ENCODE results near the gene MCM9. TPM values are rescaled to one million over a fixed set of nuclear protein-coding genes. Genes with fewer than 3 reads are reported as not detected.

MCM9 gene
- total and polyA plus RNA-seq, 2 of the 13 experiments (the other 11 are each of a cell fraction or from before 2014, with no cell fraction given) = 3.8 to 17.2 TPM

- TF ChIP-seq ZBTB40 (IDR thresholded peaks at IDR 0.05) = no peak
- TF ChIP-seq ZBTB40 (CRISPR knock-in tag; IDR thresholded peaks at IDR 0.05) = no peak
- peak; percentile 74 for TF ChIP-seq RARA (CRISPR knock-in tag; IDR thresholded peaks at IDR 0.05)
- TF ChIP-seq FOXA1 (IDR thresholded peaks at IDR 0.05) = peak; percentile 48; the same call in 1 of the 2 replicates
- TF ChIP-seq FOXA1 (CRISPR knock-in tag; IDR thresholded peaks at IDR 0.05) = peak; percentile 46; the same call in 1 of the 2 replicates
- no peak for TF ChIP-seq MED8 (CRISPR knock-in tag; IDR thresholded peaks at IDR 0.05; ENCODE audit: insufficient replicate concordance)
- no peak for TF ChIP-seq ZNF335 (CRISPR knock-in tag; IDR thresholded peaks at IDR 0.05)
- no peak for TF ChIP-seq NCOR1 (IDR thresholded peaks at IDR 0.05; ENCODE audit: borderline replicate concordance, low read length)
- no peak for TF ChIP-seq PHF20 (CRISPR knock-in tag; IDR thresholded peaks at IDR 0.05)
- no peak for TF ChIP-seq SOX13 (IDR thresholded peaks at IDR 0.05)
- peak in 1 of 2 experiments; percentile 57; a peak in 1 of 4 replicates for TF ChIP-seq SOX13 (CRISPR knock-in tag; conservative IDR thresholded peaks at IDR 0.05 in 1 of 2, IDR thresholded peaks at IDR 0.05 in 1 of 2)
- no peak for TF ChIP-seq THAP11 (CRISPR knock-in tag; IDR thresholded peaks at IDR 0.05)
- TF ChIP-seq MATR3 (CRISPR knock-in tag; IDR thresholded peaks at IDR 0.05) = no peak
- no peak for TF ChIP-seq CHD2 (IDR thresholded peaks at IDR 0.05; ENCODE audit: low read depth, low read length)
- TF ChIP-seq, protein P1, sequence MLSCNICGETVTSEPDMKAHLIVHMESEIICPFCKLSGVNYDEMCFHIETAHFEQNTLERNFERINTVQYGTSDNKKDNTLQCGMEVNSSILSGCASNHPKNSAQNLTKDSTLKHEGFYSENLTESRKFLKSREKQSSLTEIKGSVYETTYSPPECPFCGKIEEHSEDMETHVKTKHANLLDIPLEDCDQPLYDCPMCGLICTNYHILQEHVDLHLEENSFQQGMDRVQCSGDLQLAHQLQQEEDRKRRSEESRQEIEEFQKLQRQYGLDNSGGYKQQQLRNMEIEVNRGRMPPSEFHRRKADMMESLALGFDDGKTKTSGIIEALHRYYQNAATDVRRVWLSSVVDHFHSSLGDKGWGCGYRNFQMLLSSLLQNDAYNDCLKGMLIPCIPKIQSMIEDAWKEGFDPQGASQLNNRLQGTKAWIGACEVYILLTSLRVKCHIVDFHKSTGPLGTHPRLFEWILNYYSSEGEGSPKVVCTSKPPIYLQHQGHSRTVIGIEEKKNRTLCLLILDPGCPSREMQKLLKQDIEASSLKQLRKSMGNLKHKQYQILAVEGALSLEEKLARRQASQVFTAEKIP (CRISPR knock-in tag; IDR thresholded peaks at IDR 0.05; ENCODE audit: borderline replicate concordance) = no peak
- no peak for TF ChIP-seq ISX (CRISPR knock-in tag; conservative IDR thresholded peaks at IDR 0.05)
- peak; percentile 53 for TF ChIP-seq HNF4A (CRISPR knock-in tag; IDR thresholded peaks at IDR 0.05)
- TF ChIP-seq KDM4B (CRISPR knock-in tag; IDR thresholded peaks at IDR 0.05) = no peak
- peak; percentile 41 for TF ChIP-seq ASH2L (IDR thresholded peaks at IDR 0.05; ENCODE audit: insufficient read length, low read depth, low read length)
- TF ChIP-seq MED1 (CRISPR knock-in tag; IDR thresholded peaks at IDR 0.05) = no peak
- TF ChIP-seq ZFX (CRISPR knock-in tag; IDR thresholded peaks at IDR 0.05; ENCODE audit: low read depth) = no peak
- peak; percentile 44; the same call in 1 of the 2 replicates for TF ChIP-seq TBX3 (IDR thresholded peaks at IDR 0.05; ENCODE audit: borderline replicate concordance)
- no peak for TF ChIP-seq SMAD3 (CRISPR knock-in tag; IDR thresholded peaks at IDR 0.05)
- no peak for TF ChIP-seq TEAD3 (CRISPR knock-in tag; optimal IDR thresholded peaks at IDR 0.05; ENCODE audit: borderline replicate concordance)
Observed at GRCh38 chr6:118923035-118923434, 11.9 kb downstream of the MCM9 start (continued).
